Left forelimb (tissue), 1 donor: ENCODE data around the gene KLF18.
"Not testable (repeated sequence)": the region's sequence is repeated elsewhere in the genome, so short reads cannot be mapped to it uniquely, and the experiment has no call there.

ENCODE experiments used
- DNase-seq: peaks from one replicate; pipeline ENCODE4 v3.0.0-alpha.2; 2018; ENCODE audit warnings: low spot score

The KLF18 gene

GRCh38 chr1:44120398-44120949 is 21.0 kb downstream of the KLF18 start:
- no peak for DNase-seq

- DNase-seq, result no peak
Observed at GRCh38 chr1:44119525-44119924, 21.9 kb downstream of the KLF18 start.

- no peak for DNase-seq
Observed at GRCh38 chr1:44118682-44119081, 22.7 kb downstream of the KLF18 start, which contains the start of gene KLF17. KLF17 (plus strand) TSS chr1:44118821; CDS start chr1:44118908, 87 bp downstream.

GRCh38 chr1:44117272-44117671 is 24.2 kb downstream of the KLF18 start:
- DNase-seq, result not testable (repeated sequence)

- DNase-seq, result no peak
Observed at GRCh38 chr1:44114098-44114497, 27.3 kb downstream of the KLF18 start.

GRCh38 chr1:44113095-44113609 is 28.3 kb downstream of the KLF18 start:
- DNase-seq, result no peak

GRCh38 chr1:44112486-44112885 is 28.9 kb downstream of the KLF18 start:
- no peak for DNase-seq

- no peak for DNase-seq
Observed at GRCh38 chr1:44111861-44112260, 29.6 kb downstream of the KLF18 start.

- no peak for DNase-seq
Observed at GRCh38 chr1:44110916-44111315, 30.5 kb downstream of the KLF18 start.

- no peak for DNase-seq
Observed at GRCh38 chr1:44108971-44109370, 32.5 kb downstream of the KLF18 start.

- no peak for DNase-seq
Observed at GRCh38 chr1:44108241-44108640, 33.2 kb downstream of the KLF18 start.

- no peak for DNase-seq
Observed at GRCh38 chr1:44105810-44106209, 35.6 kb downstream of the KLF18 start.

- no peak for DNase-seq
Observed at GRCh38 chr1:44103270-44104131, 37.9 kb downstream of the KLF18 start.

- DNase-seq, result no peak
Observed at GRCh38 chr1:44101328-44101727, 40.1 kb downstream of the KLF18 start.

- no peak for DNase-seq
Observed at GRCh38 chr1:44100183-44100868, 41.1 kb downstream of the KLF18 start.

- DNase-seq, result no peak
Observed at GRCh38 chr1:44094047-44094446, 47.4 kb downstream of the KLF18 start.

GRCh38 chr1:44090429-44091252 is 50.8 kb downstream of the KLF18 start:
- no peak for DNase-seq

- DNase-seq, result no peak
Observed at GRCh38 chr1:44089371-44090048, 51.9 kb downstream of the KLF18 start.
